Gastroesophageal sphincter (tissue), 3 donors: ENCODE data around the gene HIKESHI.

Source experiments
- EP300 ChIP-seq: sonication (generic); formaldehyde crosslinking; IDR thresholded peaks from one replicate; pipeline ENCODE4 v1.6.1; 2017; ENCODE audit warnings: antibody characterized with exemption, mild to moderate bottlenecking
- POLR2A ChIP-seq, 2 donors: fragments of 450-650 bp; IDR thresholded peaks; one replicate each; pipeline ENCODE4 v1.6.1; 2017; ENCODE audit warnings: antibody characterized with exemption in 2 of 2, mild to moderate bottlenecking in 2 of 2, moderate library complexity in 1 of 2
- POLR2AphosphoS5 ChIP-seq: sonication (generic); formaldehyde crosslinking; IDR thresholded peaks from one replicate; pipeline ENCODE4 v1.6.1; 2017; ENCODE audit warnings: antibody characterized with exemption
- TF ChIP-seq, protein P1 (sequence below), 4 experiments: fragments of 200-600 bp in 2 of 4; fragments of 450-650 bp in 2 of 4; sonication (generic) in 1 of 4; IDR thresholded peaks; one replicate each; pipeline ENCODE4 v1.5.1; 2017 to 2019; ENCODE audit warnings: antibody characterized with exemption in 4 of 4, mild to moderate bottlenecking in 2 of 4, moderate library complexity in 2 of 4

DNA sequence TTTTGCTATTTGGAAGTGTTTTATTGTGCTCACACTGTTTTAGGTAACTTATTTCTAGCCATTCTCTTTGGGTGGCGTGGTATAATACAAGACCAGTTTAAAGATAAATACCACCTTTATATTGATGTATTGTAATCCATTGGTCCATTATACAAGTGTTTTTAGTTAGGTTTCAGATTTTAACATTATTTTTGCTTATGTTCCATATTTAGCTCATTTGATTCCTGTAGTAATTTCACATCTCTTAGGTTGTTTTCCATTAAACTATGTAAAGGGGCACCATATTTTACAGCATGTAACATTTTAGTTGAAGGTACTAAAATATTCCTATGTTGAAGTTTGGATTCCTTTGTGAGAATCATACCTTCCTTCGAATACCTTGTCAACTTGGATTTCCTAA lies 37.4 kb upstream of the HIKESHI start:
- TF ChIP-seq, protein P1, sequence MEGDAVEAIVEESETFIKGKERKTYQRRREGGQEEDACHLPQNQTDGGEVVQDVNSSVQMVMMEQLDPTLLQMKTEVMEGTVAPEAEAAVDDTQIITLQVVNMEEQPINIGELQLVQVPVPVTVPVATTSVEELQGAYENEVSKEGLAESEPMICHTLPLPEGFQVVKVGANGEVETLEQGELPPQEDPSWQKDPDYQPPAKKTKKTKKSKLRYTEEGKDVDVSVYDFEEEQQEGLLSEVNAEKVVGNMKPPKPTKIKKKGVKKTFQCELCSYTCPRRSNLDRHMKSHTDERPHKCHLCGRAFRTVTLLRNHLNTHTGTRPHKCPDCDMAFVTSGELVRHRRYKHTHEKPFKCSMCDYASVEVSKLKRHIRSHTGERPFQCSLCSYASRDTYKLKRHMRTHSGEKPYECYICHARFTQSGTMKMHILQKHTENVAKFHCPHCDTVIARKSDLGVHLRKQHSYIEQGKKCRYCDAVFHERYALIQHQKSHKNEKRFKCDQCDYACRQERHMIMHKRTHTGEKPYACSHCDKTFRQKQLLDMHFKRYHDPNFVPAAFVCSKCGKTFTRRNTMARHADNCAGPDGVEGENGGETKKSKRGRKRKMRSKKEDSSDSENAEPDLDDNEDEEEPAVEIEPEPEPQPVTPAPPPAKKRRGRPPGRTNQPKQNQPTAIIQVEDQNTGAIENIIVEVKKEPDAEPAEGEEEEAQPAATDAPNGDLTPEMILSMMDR (IDR thresholded peaks at IDR 0.05) = no peak
- TF ChIP-seq POLR2A (IDR thresholded peaks at IDR 0.05) (no peak), POLR2AphosphoS5 (no peak), EP300 (no peak)
